ENCODE data around the gene UCN. TPM values are rescaled to one million over a fixed set of nuclear protein-coding genes. Genes with fewer than 3 reads are reported as not detected.
"Not testable (repeated sequence)": the region's sequence is repeated elsewhere in the genome, so short reads cannot be mapped to it uniquely, and the experiment has no call there.

The UCN gene
- total RNA-seq, 2 donors from 2014 or later = 0.59 to 0.75 TPM

GRCh38 chr2:27354597-27354927, 46.3 kb upstream of the UCN start:
- H3K27ac Mint-ChIP-seq = peak overlapping the region; percentile 25
- no peak for TF ChIP-seq CTCF (conservative IDR thresholded peaks at IDR 0.05)
- peak overlapping the region; percentile 94 for H3K4me3 Mint-ChIP-seq
- no peak overlapping the region for H3K27ac ChIP-seq (ENCODE audit: low read depth, low read length)
- no peak for DNase-seq
- no peaks in the 10 kb centered on the region for H3K27me3 Mint-ChIP-seq (ENCODE audit: insufficient read depth)
- peak overlapping the region; percentile 91 for H3K4me3 ChIP-seq (ENCODE audit: low read length)
- H3K36me3 Mint-ChIP-seq (ENCODE audit: low read depth) = peaks cover 23% of the 10 kb centered on the region
- H3K36me3 ChIP-seq (ENCODE audit: control insufficient read depth, insufficient read depth, low read length) = no peaks in the 10 kb centered on the region
- WGBS, 2 experiments (ENCODE audit: insufficient coverage in 1 of 2, insufficient read length in 1 of 2) = 94 to 96% methylated on average over 6 to 7 of the region's 7 CpGs
- H3K9me3 ChIP-seq (ENCODE audit: control insufficient read depth, low read length) = peaks cover 11% of the 10 kb centered on the region
- H3K4me1 Mint-ChIP-seq = peaks cover 20% of the 10 kb centered on the region
- peaks cover 13% of the 10 kb centered on the region for H3K9me3 Mint-ChIP-seq
- H3K27me3 ChIP-seq (ENCODE audit: control insufficient read depth, insufficient read depth, low read length, poor library complexity, severe bottlenecking) = no peaks in the 10 kb centered on the region
- no peaks in the 10 kb centered on the region for H3K4me1 ChIP-seq (ENCODE audit: control insufficient read depth, insufficient read depth, low read length)
- H3K9ac ChIP-seq (ENCODE audit: extremely low read depth, low read length, poor library complexity, severe bottlenecking) = no peak overlapping the region

- peaks cover 26% of the 10 kb centered on the region for H3K36me3 Mint-ChIP-seq (ENCODE audit: low read depth)
- peak overlapping the region; percentile 25 for H3K27ac Mint-ChIP-seq
- no peak overlapping the region for H3K27ac ChIP-seq (ENCODE audit: low read depth, low read length)
- peaks cover 13% of the 10 kb centered on the region for H3K9me3 Mint-ChIP-seq
- H3K27me3 Mint-ChIP-seq (ENCODE audit: insufficient read depth) = no peaks in the 10 kb centered on the region
- DNase-seq = no peak
- no peaks in the 10 kb centered on the region for H3K4me1 ChIP-seq (ENCODE audit: control insufficient read depth, insufficient read depth, low read length)
- H3K4me3 Mint-ChIP-seq = peak overlapping the region; percentile 94
- no peak for TF ChIP-seq CTCF (conservative IDR thresholded peaks at IDR 0.05)
- H3K36me3 ChIP-seq (ENCODE audit: control insufficient read depth, insufficient read depth, low read length) = no peaks in the 10 kb centered on the region
- H3K9me3 ChIP-seq (ENCODE audit: control insufficient read depth, low read length) = peaks cover 11% of the 10 kb centered on the region
- peaks cover 20% of the 10 kb centered on the region for H3K4me1 Mint-ChIP-seq
- no peaks in the 10 kb centered on the region for H3K27me3 ChIP-seq (ENCODE audit: control insufficient read depth, insufficient read depth, low read length, poor library complexity, severe bottlenecking)
- H3K4me3 ChIP-seq (ENCODE audit: low read length) = no peak overlapping the region
- no peak overlapping the region for H3K9ac ChIP-seq (ENCODE audit: extremely low read depth, low read length, poor library complexity, severe bottlenecking)
- 94% methylated on average over 6 to 7 of the region's 7 CpGs for WGBS, 2 experiments (ENCODE audit: insufficient coverage in 1 of 2, insufficient read length in 1 of 2)
These were observed 45.7 kb upstream of the UCN start for GRCh38 chr2:27353762-27354596.

GRCh38 chr2:27353386-27353761, 45.1 kb upstream of the UCN start:
- not testable (repeated sequence) for H3K9ac ChIP-seq (ENCODE audit: extremely low read depth, low read length, poor library complexity, severe bottlenecking); H3K9me3 ChIP-seq (ENCODE audit: control insufficient read depth, low read length); H3K27me3 ChIP-seq (ENCODE audit: control insufficient read depth, insufficient read depth, low read length, poor library complexity, severe bottlenecking); H3K4me1 ChIP-seq (ENCODE audit: control insufficient read depth, insufficient read depth, low read length); H3K27me3 Mint-ChIP-seq (ENCODE audit: insufficient read depth); DNase-seq; H3K27ac ChIP-seq (ENCODE audit: low read depth, low read length); H3K4me3 ChIP-seq (ENCODE audit: low read length); H3K9me3 Mint-ChIP-seq; H3K36me3 ChIP-seq (ENCODE audit: control insufficient read depth, insufficient read depth, low read length)
- Mint-ChIP-seq H3K4me3 (peak overlapping the region; percentile 94), H3K4me1 (peaks cover 20% of the 10 kb centered on the region), H3K36me3 (ENCODE audit: low read depth) (peaks cover 22% of the 10 kb centered on the region), H3K27ac (peak overlapping the region; percentile 25)
- WGBS, 2 experiments (ENCODE audit: insufficient coverage in 1 of 2, insufficient read length in 1 of 2) = 96 to 100% methylated on average over 2 to 5 of the region's 5 CpGs
